GM12878 (cell line): ENCODE results near the gene MGAT5. TPM values are rescaled to one million over a fixed set of nuclear protein-coding genes. Genes with fewer than 3 reads are reported as not detected.

ENCODE experiments used
- CBX3 ChIP-seq: fragments of 200-600 bp; sonication (generic); IDR thresholded peaks from 2 replicates; pipeline ENCODE4 v1.6.1; 2016; ENCODE audit warnings: low read depth, borderline replicate concordance
- CBX5 ChIP-seq: sonication (generic); IDR thresholded peaks from 2 replicates; pipeline ENCODE4 v1.6.1; 2016; ENCODE audit warnings: low read depth, moderate library complexity, mild to moderate bottlenecking, inconsistent platforms
- CREM ChIP-seq: IDR thresholded peaks from 2 replicates; pipeline ENCODE4 v1.6.1; 2014; ENCODE audit warnings: antibody characterized with exemption, low read depth
- DPF2 ChIP-seq: fragments of 450-650 bp; IDR thresholded peaks from 2 replicates; pipeline ENCODE4 v1.6.1; 2017; ENCODE audit warnings: mild to moderate bottlenecking
- ELK1 ChIP-seq: IDR thresholded peaks from 2 replicates; pipeline ENCODE4 v1.6.1; 2012; ENCODE audit warnings: low read depth, low read length, improper control_type of control experiment
- EP300 ChIP-seq, 2 experiments: fragments of 150-350 bp in 1 of 2; IDR thresholded peaks; 2 replicates each; pipeline ENCODE4 v1.6.1; 2011 to 2012; ENCODE audit warnings: low read depth in 2 of 2, low read length in 2 of 2, borderline replicate concordance in 1 of 2, improper control_type of control experiment in 1 of 2, inconsistent platforms in 1 of 2; ENCODE audit not compliant: control insufficient read depth in 1 of 2
- FOXK2 ChIP-seq: fragments of 450-650 bp; IDR thresholded peaks from 2 replicates; pipeline ENCODE4 v1.6.1; 2017; ENCODE audit warnings: mild to moderate bottlenecking, moderate library complexity
- FOXM1 ChIP-seq: IDR thresholded peaks from 2 replicates; pipeline ENCODE4 v1.6.1; 2012; ENCODE audit warnings: low read depth, mild to moderate bottlenecking, inconsistent platforms, low read length, moderate library complexity
- GATAD2B ChIP-seq: fragments of 450-650 bp; conservative IDR thresholded peaks from 2 replicates; pipeline ENCODE4 v1.6.1; 2017; ENCODE audit warnings: low read depth, mild to moderate bottlenecking, moderate library complexity
- HDAC2 ChIP-seq: fragments of 200-600 bp; sonication (generic); IDR thresholded peaks from 2 replicates; pipeline ENCODE4 v1.6.1; 2017
- NBN ChIP-seq: fragments of 450-650 bp; IDR thresholded peaks from 2 replicates; pipeline ENCODE4 v1.6.1; 2016
- NFXL1 ChIP-seq: fragments of 450-650 bp; IDR thresholded peaks from 2 replicates; pipeline ENCODE4 v1.6.1; 2017; ENCODE audit warnings: antibody characterized with exemption, mild to moderate bottlenecking, borderline replicate concordance
- PBX3 ChIP-seq: IDR thresholded peaks from 2 replicates; pipeline ENCODE4 v1.6.1; 2011; ENCODE audit warnings: mild to moderate bottlenecking, low read depth, low read length, moderate library complexity; ENCODE audit not compliant: insufficient replicate concordance
- PML ChIP-seq: IDR thresholded peaks from 2 replicates; pipeline ENCODE4 v1.6.1; 2012; ENCODE audit warnings: low read length, inconsistent platforms
- POU2F2 ChIP-seq: IDR thresholded peaks from 3 replicates; pipeline ENCODE4 v1.6.1; 2011; ENCODE audit warnings: low read depth, mild to moderate bottlenecking, low read length, borderline replicate concordance
- YBX1 ChIP-seq: fragments of 450-650 bp; IDR thresholded peaks from 2 replicates; pipeline ENCODE4 v1.6.1; 2016; ENCODE audit warnings: antibody characterized with exemption
- ZBED1 ChIP-seq: IDR thresholded peaks from 2 replicates; pipeline ENCODE4 v1.6.1; 2016; ENCODE audit warnings: borderline replicate concordance
- ZBTB33 ChIP-seq: fragments of 450-650 bp; IDR thresholded peaks from 2 replicates; pipeline ENCODE4 v1.6.1; 2017; ENCODE audit warnings: mild to moderate bottlenecking
- ZNF207 ChIP-seq: fragments of 450-650 bp; IDR thresholded peaks from 2 replicates; pipeline ENCODE4 v1.6.1; 2014; ENCODE audit warnings: antibody characterized with exemption, mild to moderate bottlenecking, borderline replicate concordance
- ZNF687 ChIP-seq: fragments of 450-650 bp; IDR thresholded peaks from 2 replicates; pipeline ENCODE4 v1.6.1; 2017; ENCODE audit warnings: mild to moderate bottlenecking, moderate library complexity
- ZSCAN29 ChIP-seq: fragments of 450-650 bp; IDR thresholded peaks from 2 replicates; pipeline ENCODE4 v1.6.1; 2017; ENCODE audit warnings: mild to moderate bottlenecking, moderate library complexity
- polyA plus RNA-seq, 11 experiments: library from polyadenylated mRNA; depleted of rRNA in 4 of 11; unstranded in 6 of 11; stranded (reverse) in 5 of 11; fragments of >200 nt; fragmentation: Nextera tagmentation in 4 of 11; fragmentation: Illumina TruSeq in 1 of 11; extraction: Ambion mirVana in 4 of 11; extraction: Trizol in 1 of 11; gene quantifications; 1 replicate in 1 of 11; 2 replicates in 10 of 11; pipeline versions ENCODE4 v1.2.1 to v1.2.3, GENCODE V29; 2011 to 2016; ENCODE audit warnings: inconsistent platforms in 2 of 11, missing spikeins in 2 of 11, low read depth in 1 of 11
- total RNA-seq, 4 experiments: library from RNA; depleted of rRNA in 3 of 4; stranded (reverse); fragments of >200 nt in 3 of 4; fragmentation: Illumina TruSeq in 1 of 4; extraction: Trizol in 1 of 4; gene quantifications; 2 replicates each; pipeline versions ENCODE4 v1.2.1 to v1.2.3, GENCODE V29; 2013 to 2021

Gene MGAT5
- total and polyA plus RNA-seq, 10 of the 15 experiments (the other 5 are each of a cell fraction or from before 2014, with no cell fraction given) = 4.9 to 104 (median 36.2) TPM

GRCh38 chr2:134275058-134275862, 21.4 kb downstream of the MGAT5 start (continued):
- TF ChIP-seq ZNF687 (no peak), DPF2 (peak; percentile 74), ZBED1 (peak; percentile 96), POU2F2 (peak; percentile 84; the same call in 1 of the 3 replicates), NBN (peak; percentile 95), EP300 (IDR thresholded peaks at IDR 0.05; ENCODE audit: borderline replicate concordance in 1 of 2, control insufficient read depth in 1 of 2, low read depth in 2 of 2, low read length in 2 of 2) (peak; percentile 94 to 97), ZSCAN29 (no peak), FOXK2 (no peak), PML (peak; percentile 75; the same call in 1 of the 2 replicates), YBX1 (peak; percentile 81; the same call in 1 of the 2 replicates), HDAC2 (0 out of 2 replicates have a peak, but pooled peaks have one; percentile 63), PBX3 (peak; percentile 86), CBX5 (peak; percentile 86), NFXL1 (no peak), ZBTB33 (no peak), ZNF207 (no peak), ELK1 (no peak), GATAD2B (no peak), CREM (peak; percentile 74), CBX3 (no peak), FOXM1 (peak; percentile 95)
